PC-3 (cell line): Measurements from ENCODE around the gene GREM1. TPM values are rescaled to one million over a fixed set of nuclear protein-coding genes. Genes with fewer than 3 reads are reported as not detected.

Experiments
- ATAC-seq: fragments of 200-7000 bp; cut with Tn5 transposase; 2 replicates; pipeline ENCODE4 v1.9.1; 2020; ENCODE audit warnings: mild to moderate bottlenecking, moderate library complexity
- BruUV-seq: library from RNA; stranded (reverse); fragments of 400-500 nt; replicated peaks from 2 replicates; lab custom pipeline; 2021; lab: Mats Ljungman, UMichigan
- CTCF ChIA-PET: fragments of 300-600 bp; sonication (Branson Sonifier 250); formaldehyde crosslinking; loops from one replicate; lab custom pipeline; 2022; ENCODE audit warnings: antibody characterized with exemption; lab: Charles Lee
- POLR2A ChIA-PET: fragments of 300-600 bp; sonication (Branson Sonifier 250); formaldehyde crosslinking; loops from one replicate; lab custom pipeline; 2022; ENCODE audit warnings: antibody characterized with exemption; ENCODE audit not compliant: unreplicated experiment; lab: Charles Lee
- DNase-seq: peaks from one replicate; pipeline ENCODE4 v3.0.0-alpha.2; 2015
- H2AFZ ChIP-seq: fragments of 300-600 bp; sonication (generic); 2 replicates; pipeline ENCODE4 v1.6.0; 2016; ENCODE audit warnings: antibody characterized with exemption, low read length
- H3F3A ChIP-seq: fragments of 300-600 bp; sonication (generic); one replicate; pipeline ENCODE4 v1.6.0; 2017; ENCODE audit warnings: antibody characterized with exemption, low read length, control low read depth, mild to moderate bottlenecking; ENCODE audit not compliant: unreplicated experiment
- H3K27ac ChIP-seq: fragments of 300-600 bp; sonication (generic); 2 replicates; pipeline ENCODE4 v1.5.1; 2016; ENCODE audit warnings: mild to moderate bottlenecking, low read length
- H3K27me3 ChIP-seq: fragments of 300-600 bp; sonication (generic); 2 replicates; pipeline ENCODE4 v1.6.1; 2016; ENCODE audit warnings: low read length, mixed read lengths
- H3K36me3 ChIP-seq: fragments of 300-600 bp; sonication (generic); 2 replicates; pipeline ENCODE4 v1.6.1; 2016; ENCODE audit warnings: low read depth, mixed run types, low read length, mixed read lengths
- H3K4me1 ChIP-seq: fragments of 300-600 bp; sonication (generic); 2 replicates; pipeline ENCODE4 v1.5.1; 2016; ENCODE audit warnings: low read length; ENCODE audit not compliant: insufficient read depth
- H3K4me2 ChIP-seq: fragments of 300-600 bp; sonication (generic); 2 replicates; pipeline ENCODE4 v1.6.0; 2016; ENCODE audit warnings: low read length
- H3K4me3 ChIP-seq: fragments of 300-600 bp; sonication (generic); 2 replicates; pipeline ENCODE4 v1.5.1; 2016; ENCODE audit warnings: mild to moderate bottlenecking, low read length, mixed read lengths
- H3K79me2 ChIP-seq: fragments of 300-600 bp; sonication (generic); 2 replicates; pipeline ENCODE4 v1.6.1; 2017; ENCODE audit warnings: low read length, mixed read lengths
- H3K9ac ChIP-seq: fragments of 300-600 bp; sonication (generic); 2 replicates; pipeline ENCODE4 v1.6.0; 2016; ENCODE audit warnings: mild to moderate bottlenecking, low read length
- H3K9me2 ChIP-seq: fragments of 300-600 bp; sonication (generic); replicated peaks from 2 replicates; pipeline ENCODE4 v1.6.1; 2016; ENCODE audit warnings: mixed run types, low read length, mixed read lengths
- H3K9me3 ChIP-seq: fragments of 300-600 bp; sonication (generic); 2 replicates; pipeline ENCODE4 v1.6.1; 2016; ENCODE audit warnings: low read length, mixed read lengths
- H4K20me1 ChIP-seq: fragments of 300-600 bp; sonication (generic); 2 replicates; pipeline ENCODE4 v1.6.1; 2016; ENCODE audit warnings: low read length, mixed read lengths
- EZH2 ChIP-seq: fragments of 300-600 bp; sonication (generic); IDR thresholded peaks from one replicate; pipeline ENCODE4 v1.6.1; 2017; ENCODE audit warnings: antibody characterized with exemption, mild to moderate bottlenecking, low read length; ENCODE audit not compliant: unreplicated experiment
- EZH2phosphoT487 ChIP-seq: fragments of 300-600 bp; sonication (generic); IDR thresholded peaks from 2 replicates; pipeline ENCODE4 v1.6.1; 2018; ENCODE audit warnings: mild to moderate bottlenecking, antibody characterized with exemption, low read length, borderline replicate concordance
- intact Hi-C: fragments of 100-400 bp; cut with micrococcal nuclease; formaldehyde crosslinking; loops from 2 replicates; pipeline ENCODE4 v1.9.0; 2023
- total RNA-seq: library from RNA; depleted of rRNA; stranded (reverse); fragments of >200 nt; gene quantifications from 2 replicates; pipeline ENCODE4 v1.2.3, GENCODE V29; 2014
- TF ChIP-seq, protein P1 (sequence below): fragments of 300-600 bp; sonication (generic); conservative IDR thresholded peaks from 2 replicates; pipeline ENCODE4 v1.5.1; 2017; ENCODE audit warnings: antibody characterized with exemption, low read depth, mild to moderate bottlenecking, low read length

GREM1 gene
- total RNA-seq, 1 experiment from 2014 or later: 1.6 TPM

GRCh38 chr15:32716216-32716914 is 1.4 kb upstream of the GREM1 start:
- H3K4me3 ChIP-seq: no peak overlapping the region
- H3F3A ChIP-seq: no peaks in the 10 kb centered on the region
- no peak overlapping the region for H2AFZ ChIP-seq
- ATAC-seq (no peak), DNase-seq (no peak)
- BruUV-seq: no TSS peak
- no peaks in the 10 kb centered on the region for H4K20me1 ChIP-seq
- H3K9me3 ChIP-seq: no peaks in the 10 kb centered on the region
- TF ChIP-seq EZH2phosphoT487: no peak
- no peak for TF ChIP-seq EZH2
- TF ChIP-seq, protein P1, sequence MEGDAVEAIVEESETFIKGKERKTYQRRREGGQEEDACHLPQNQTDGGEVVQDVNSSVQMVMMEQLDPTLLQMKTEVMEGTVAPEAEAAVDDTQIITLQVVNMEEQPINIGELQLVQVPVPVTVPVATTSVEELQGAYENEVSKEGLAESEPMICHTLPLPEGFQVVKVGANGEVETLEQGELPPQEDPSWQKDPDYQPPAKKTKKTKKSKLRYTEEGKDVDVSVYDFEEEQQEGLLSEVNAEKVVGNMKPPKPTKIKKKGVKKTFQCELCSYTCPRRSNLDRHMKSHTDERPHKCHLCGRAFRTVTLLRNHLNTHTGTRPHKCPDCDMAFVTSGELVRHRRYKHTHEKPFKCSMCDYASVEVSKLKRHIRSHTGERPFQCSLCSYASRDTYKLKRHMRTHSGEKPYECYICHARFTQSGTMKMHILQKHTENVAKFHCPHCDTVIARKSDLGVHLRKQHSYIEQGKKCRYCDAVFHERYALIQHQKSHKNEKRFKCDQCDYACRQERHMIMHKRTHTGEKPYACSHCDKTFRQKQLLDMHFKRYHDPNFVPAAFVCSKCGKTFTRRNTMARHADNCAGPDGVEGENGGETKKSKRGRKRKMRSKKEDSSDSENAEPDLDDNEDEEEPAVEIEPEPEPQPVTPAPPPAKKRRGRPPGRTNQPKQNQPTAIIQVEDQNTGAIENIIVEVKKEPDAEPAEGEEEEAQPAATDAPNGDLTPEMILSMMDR: no peak
- H3K79me2 ChIP-seq: no peaks in the 10 kb centered on the region
- ChIA-PET POLR2A (no interaction called here), CTCF (no interaction called here)
- no peaks in the 10 kb centered on the region for H3K27me3 ChIP-seq
- no peak overlapping the region for H3K27ac ChIP-seq
- H3K9ac ChIP-seq: no peak overlapping the region
- no peaks in the 10 kb centered on the region for H3K9me2 ChIP-seq
- intact Hi-C loops: no loop called here
- peaks cover 15% of the 10 kb centered on the region for H3K4me1 ChIP-seq
- no peak overlapping the region for H3K4me2 ChIP-seq
- no peaks in the 10 kb centered on the region for H3K36me3 ChIP-seq

DNA sequence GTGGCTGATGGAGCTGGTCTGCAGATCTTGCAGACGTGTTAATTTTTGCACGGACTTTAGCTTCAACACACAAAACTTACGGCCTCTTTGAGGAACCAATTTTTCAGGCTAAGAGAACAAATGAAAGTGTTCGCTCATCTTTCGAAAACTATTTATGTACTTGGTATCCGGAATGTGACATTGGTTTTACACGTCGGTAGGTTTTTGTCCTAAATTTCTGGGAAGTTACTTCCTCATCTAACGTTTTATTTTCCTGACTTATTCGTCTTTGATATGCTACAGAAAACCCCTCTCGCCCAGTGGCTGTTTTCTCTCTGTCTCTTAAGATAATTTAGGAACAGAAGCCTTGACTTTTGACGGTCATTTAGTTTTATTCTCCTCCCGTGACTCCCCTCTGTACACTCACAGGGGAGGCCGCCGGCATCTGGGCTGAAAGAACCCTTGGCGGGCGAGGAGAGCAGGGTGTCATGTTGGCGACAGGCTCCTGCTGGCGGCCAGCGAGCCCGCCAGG is 834 bp upstream of the GREM1 start:
- Histone ChIP-seq H3K4me3 (no peak overlapping the region), H2AFZ (no peak overlapping the region), H3F3A (no peaks in the 10 kb centered on the region), H3K9me3 (no peaks in the 10 kb centered on the region), H3K4me1 (peaks cover 15% of the 10 kb centered on the region), H3K27me3 (no peaks in the 10 kb centered on the region), H3K9me2 (no peaks in the 10 kb centered on the region), H4K20me1 (no peaks in the 10 kb centered on the region), H3K79me2 (no peaks in the 10 kb centered on the region), H3K4me2 (no peak overlapping the region), H3K9ac (no peak overlapping the region), H3K27ac (no peak overlapping the region), H3K36me3 (no peaks in the 10 kb centered on the region)
- ChIA-PET CTCF (no interaction called here), POLR2A (no interaction called here)
- TF ChIP-seq EZH2: no peak
- TF ChIP-seq, protein P1: no peak
- TF ChIP-seq EZH2phosphoT487: no peak
- DNase-seq (no peak), ATAC-seq (no peak)
- intact Hi-C loops: no loop called here
- no TSS peak for BruUV-seq

DNA sequence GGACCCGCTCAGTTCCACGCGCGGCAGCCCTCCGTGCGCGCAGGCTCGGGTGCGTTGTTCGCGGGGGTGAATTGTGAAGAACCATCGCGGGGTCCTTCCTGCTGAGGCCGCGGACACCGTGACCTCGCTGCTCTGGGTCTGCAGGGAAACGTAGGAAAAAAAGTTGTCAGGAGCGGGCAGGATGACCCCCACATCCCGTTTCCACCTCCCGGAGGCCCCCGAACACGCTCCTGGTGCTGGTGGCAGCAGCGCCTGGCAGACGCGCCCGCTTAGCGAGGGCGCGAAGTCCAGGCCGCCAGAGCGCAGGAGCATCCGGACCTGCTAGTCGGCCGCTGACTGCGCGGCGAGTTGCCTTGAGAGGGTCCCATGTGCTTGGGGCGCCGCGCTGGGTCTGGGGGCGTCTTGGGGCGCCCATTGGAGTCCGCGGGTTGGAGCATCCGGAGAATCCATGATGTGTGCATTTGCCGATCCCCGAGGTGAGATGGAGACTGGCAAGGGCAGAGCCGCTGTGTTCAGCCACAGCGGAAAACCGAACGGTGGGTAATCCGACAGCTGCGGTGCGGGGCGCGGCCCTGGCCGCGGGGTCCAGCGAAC is 520 bp downstream of the GREM1 start:
- H3K36me3 ChIP-seq: no peaks in the 10 kb centered on the region
- intact Hi-C loops: no loop called here
- no peak for DNase-seq
- TF ChIP-seq EZH2: no peak
- TF ChIP-seq, protein P1: no peak
- TF ChIP-seq EZH2phosphoT487: no peak
- H3K4me2 ChIP-seq: peak overlapping the region; percentile 77
- peak; percentile 20 for ATAC-seq
- H3K4me3 ChIP-seq: peak overlapping the region; percentile 64
- H3K27ac ChIP-seq: no peak overlapping the region
- peak overlapping the region; percentile 72 for H2AFZ ChIP-seq
- H3K79me2 ChIP-seq: no peaks in the 10 kb centered on the region
- H3K9me2 ChIP-seq: no peaks in the 10 kb centered on the region
- peaks cover 15% of the 10 kb centered on the region for H3K4me1 ChIP-seq
- peak overlapping the region; percentile 54 for H3K9ac ChIP-seq
- POLR2A ChIA-PET: no interaction called here
- CTCF ChIA-PET: no interaction called here
- no TSS peak for BruUV-seq
- no peaks in the 10 kb centered on the region for H4K20me1 ChIP-seq
- H3K27me3 ChIP-seq: no peaks in the 10 kb centered on the region
- H3F3A ChIP-seq: no peaks in the 10 kb centered on the region
- no peaks in the 10 kb centered on the region for H3K9me3 ChIP-seq
